Thoracic aorta (tissue), 2 donors: Measurements from ENCODE around the gene MAPK13. TPM values are rescaled to one million over a fixed set of nuclear protein-coding genes. Genes with fewer than 3 reads are reported as not detected.

Source experiments
- ATAC-seq: fragments of 150-250 bp; one replicate; pipeline ENCODE4 v1.8.0; 2017; ENCODE audit warnings: low read depth; ENCODE audit not compliant: insufficient number of reproducible peaks, low FRiP score
- DNase-seq: peaks from one replicate; pipeline ENCODE4 v3.0.0-alpha.2; 2020; ENCODE audit warnings: low spot score
- H3K27ac ChIP-seq, 2 donors: fragments of 200-600 bp; sonication (generic); 1 replicate in 1 of 2; 2 replicates in 1 of 2; pipeline ENCODE4 v1.5.1; 2016; ENCODE audit warnings: mild to moderate bottlenecking in 2 of 2, moderate library complexity in 2 of 2
- H3K27me3 ChIP-seq: fragments of 200-600 bp; sonication (generic); replicated peaks from 2 replicates; pipeline ENCODE4 v1.6.0; 2016; ENCODE audit warnings: mild to moderate bottlenecking; ENCODE audit not compliant: insufficient read depth
- H3K36me3 ChIP-seq: fragments of 200-600 bp; sonication (generic); one replicate; pipeline ENCODE4 v1.5.1; 2016
- H3K4me1 ChIP-seq, 2 donors: fragments of 200-600 bp; sonication (generic); 1 replicate in 1 of 2; 2 replicates in 1 of 2; pipeline versions ENCODE4 v1.5.1 to v1.6.0; 2016; ENCODE audit warnings: low read depth in 2 of 2, mild to moderate bottlenecking in 1 of 2; ENCODE audit not compliant: control insufficient read depth in 1 of 2
- H3K4me3 ChIP-seq: fragments of 200-600 bp; sonication (generic); 2 replicates; pipeline ENCODE4 v1.5.1; 2016; ENCODE audit warnings: mild to moderate bottlenecking
- H3K9me3 ChIP-seq: fragments of 200-600 bp; sonication (generic); 2 replicates; pipeline ENCODE4 v1.5.1; 2016
- CTCF ChIP-seq: fragments of 200-600 bp; sonication (generic); IDR thresholded peaks from one replicate; pipeline ENCODE4 v1.5.1; 2019; ENCODE audit warnings: antibody characterized with exemption
- total RNA-seq, 2 donors: library from RNA; depleted of rRNA; stranded (reverse); fragments of >200 nt; gene quantifications; one replicate each; pipeline versions ENCODE4 v1.1.0 to v1.2.3, GENCODE V29; 2016

The MAPK13 gene
- total RNA-seq, 2 donors from 2014 or later = 5.5 to 7.6 TPM

GRCh38 chr6:36171573-36171972, 41.3 kb downstream of the MAPK13 start:
- H3K4me1 ChIP-seq = no peaks in the 10 kb centered on the region
- H3K27me3 ChIP-seq = no peaks in the 10 kb centered on the region
- no peak for TF ChIP-seq CTCF
- no peak overlapping the region for H3K27ac ChIP-seq
- no peak for ATAC-seq
- H3K9me3 ChIP-seq = no peaks in the 10 kb centered on the region
- no peak for DNase-seq
- no peaks in the 10 kb centered on the region for H3K36me3 ChIP-seq
- no peak overlapping the region for H3K4me3 ChIP-seq

GRCh38 chr6:36177166-36177565, 46.9 kb downstream of the MAPK13 start:
- ATAC-seq (no peak), DNase-seq (no peak)
- H3K4me1 ChIP-seq = no peaks in the 10 kb centered on the region
- TF ChIP-seq CTCF = no peak
- H3K9me3 ChIP-seq = peaks cover 8% of the 10 kb centered on the region
- no peak overlapping the region for H3K4me3 ChIP-seq
- no peaks in the 10 kb centered on the region for H3K27me3 ChIP-seq
- no peak overlapping the region for H3K27ac ChIP-seq
- H3K36me3 ChIP-seq = no peaks in the 10 kb centered on the region

- H3K4me1 ChIP-seq = no peaks in the 10 kb centered on the region
- H3K27ac ChIP-seq = no peak overlapping the region
- TF ChIP-seq CTCF = no peak
- no peak for ATAC-seq
- no peak overlapping the region for H3K4me3 ChIP-seq
- no peaks in the 10 kb centered on the region for H3K36me3 ChIP-seq
- H3K27me3 ChIP-seq = no peaks in the 10 kb centered on the region
- peaks cover 8% of the 10 kb centered on the region for H3K9me3 ChIP-seq
- DNase-seq = no peak
Observed at GRCh38 chr6:36178544-36178943, 48.2 kb downstream of the MAPK13 start.

- Histone ChIP-seq H3K4me1 (no peaks in the 10 kb centered on the region), H3K9me3 (peaks cover 8% of the 10 kb centered on the region), H3K4me3 (no peak overlapping the region), H3K27me3 (no peaks in the 10 kb centered on the region), H3K27ac (no peak overlapping the region), H3K36me3 (no peaks in the 10 kb centered on the region)
- DNase-seq (no peak), ATAC-seq (no peak)
- no peak for TF ChIP-seq CTCF
Observed at GRCh38 chr6:36180126-36180525, 49.8 kb downstream of the MAPK13 start.

GRCh38 chr6:36184311-36184710, 54.0 kb downstream of the MAPK13 start:
- Histone ChIP-seq H3K27ac (no peak overlapping the region), H3K36me3 (no peaks in the 10 kb centered on the region), H3K4me1 (no peaks in the 10 kb centered on the region), H3K9me3 (no peaks in the 10 kb centered on the region), H3K27me3 (no peaks in the 10 kb centered on the region), H3K4me3 (no peak overlapping the region)
- DNase-seq (no peak), ATAC-seq (no peak)
- TF ChIP-seq CTCF = no peak
